ENCODE measurements around the gene DNAH10.

DNA sequence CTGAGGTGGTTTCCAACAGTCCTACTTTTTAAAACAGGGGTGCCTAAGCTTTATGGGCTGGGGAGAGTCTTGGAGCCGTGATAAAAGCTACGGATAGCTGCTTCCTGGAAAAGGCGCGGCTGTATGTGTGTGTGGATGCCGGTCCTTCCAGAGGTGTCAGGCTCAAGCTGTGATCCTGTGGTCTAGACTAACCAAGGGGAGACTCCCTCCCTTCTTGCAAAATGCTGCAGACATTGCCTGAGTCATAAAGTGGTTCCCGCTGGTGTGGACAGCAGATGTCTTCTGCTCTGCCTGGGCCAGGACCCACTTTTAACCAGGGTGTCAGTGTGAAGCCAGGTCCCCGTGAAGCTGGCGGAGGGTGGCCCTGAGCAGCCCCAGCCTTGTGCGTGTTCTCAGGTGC is 172.7 kb downstream of the DNAH10 start:
- TF ChIP-seq, protein P1, sequence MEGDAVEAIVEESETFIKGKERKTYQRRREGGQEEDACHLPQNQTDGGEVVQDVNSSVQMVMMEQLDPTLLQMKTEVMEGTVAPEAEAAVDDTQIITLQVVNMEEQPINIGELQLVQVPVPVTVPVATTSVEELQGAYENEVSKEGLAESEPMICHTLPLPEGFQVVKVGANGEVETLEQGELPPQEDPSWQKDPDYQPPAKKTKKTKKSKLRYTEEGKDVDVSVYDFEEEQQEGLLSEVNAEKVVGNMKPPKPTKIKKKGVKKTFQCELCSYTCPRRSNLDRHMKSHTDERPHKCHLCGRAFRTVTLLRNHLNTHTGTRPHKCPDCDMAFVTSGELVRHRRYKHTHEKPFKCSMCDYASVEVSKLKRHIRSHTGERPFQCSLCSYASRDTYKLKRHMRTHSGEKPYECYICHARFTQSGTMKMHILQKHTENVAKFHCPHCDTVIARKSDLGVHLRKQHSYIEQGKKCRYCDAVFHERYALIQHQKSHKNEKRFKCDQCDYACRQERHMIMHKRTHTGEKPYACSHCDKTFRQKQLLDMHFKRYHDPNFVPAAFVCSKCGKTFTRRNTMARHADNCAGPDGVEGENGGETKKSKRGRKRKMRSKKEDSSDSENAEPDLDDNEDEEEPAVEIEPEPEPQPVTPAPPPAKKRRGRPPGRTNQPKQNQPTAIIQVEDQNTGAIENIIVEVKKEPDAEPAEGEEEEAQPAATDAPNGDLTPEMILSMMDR (IDR thresholded peaks at IDR 0.05; ENCODE audit: low read length), result no peak
- no peak for TF ChIP-seq EZH2 (IDR thresholded peaks at IDR 0.05; ENCODE audit: borderline replicate concordance, low read length)
